Pancreas (tissue), 10 donors: ENCODE data around the gene HSPA1B. TPM values are rescaled to one million over a fixed set of nuclear protein-coding genes. Genes with fewer than 3 reads are reported as not detected.

Source experiments
- ATAC-seq, 4 donors: fragments of 200-7000 bp; cut with Tn5 transposase; one replicate each; pipeline versions ENCODE4 v1.8.0 to v1.9.1; 2020; ENCODE audit warnings: mild to moderate bottlenecking in 4 of 4, moderate library complexity in 4 of 4
- DNase-seq, 6 donors: peaks; one replicate each; pipeline ENCODE4 v3.0.0-alpha.2; 2020
- FAIRE-seq: peaks from 2 replicates; lab custom pipeline; 2012; peaks lifted over from hg19 to GRCh38; lab: Jason Lieb, UNC
- H3K27ac ChIP-seq, 4 donors: fragments of 200-600 bp; sonication (generic); 1 replicate in 3 of 4; 2 replicates in 1 of 4; pipeline versions ENCODE4 v1.5.0 to v1.8.0; 2020
- H3K27me3 ChIP-seq, 4 donors: fragments of 200-600 bp; one replicate each; pipeline ENCODE4 v1.8.0; 2021
- H3K36me3 ChIP-seq, 3 donors: fragments of 200-600 bp; sonication (generic) in 1 of 3; one replicate each; pipeline versions ENCODE4 v1.5.0 to v1.8.0; 2020 to 2021
- H3K4me1 ChIP-seq, 3 donors: fragments of 200-600 bp; one replicate each; pipeline ENCODE4 v1.8.0; 2021
- H3K4me3 ChIP-seq, 4 donors: fragments of 200-600 bp; sonication (generic) in 2 of 4; one replicate each; pipeline versions ENCODE4 v1.5.0 to v1.8.0; 2020 to 2021
- H3K9me3 ChIP-seq, 4 donors: fragments of 200-600 bp; one replicate each; pipeline ENCODE4 v1.8.0; 2021
- CTCF ChIP-seq, 4 donors: fragments of 200-600 bp; sonication (generic) in 3 of 4; IDR thresholded peaks; one replicate each; pipeline versions ENCODE4 v1.5.0 to v1.8.0; 2021; ENCODE audit warnings: antibody characterized with exemption in 4 of 4
- WGBS, 2 donors: extraction: QIAGEN DNeasy Blood & Tissue Kit; methylation state at CpG; one replicate each; pipeline ENCODE4 v1.1.7; 2013; 5-methylcytosine and 5-hydroxymethylcytosine counted together
- intact Hi-C, 3 donors: fragments of 100-400 bp; cut with DNase I; formaldehyde crosslinking; loops; one replicate each; pipeline versions ENCODE4 v1.11.1 to v1.14.2; 2022
- polyA plus RNA-seq, 2 donors: library from polyadenylated mRNA; stranded (reverse); fragments of 200-250 nt; gene quantifications; one replicate each; pipeline ENCODE4 v1.2.3, GENCODE V29; 2013
- total RNA-seq, 6 donors: library from RNA; stranded (reverse); fragmentation: NEBNext Ultra II Directional in 4 of 6; extraction: Animal tissue kit (Norgen Biotek cat#: 25700) in 4 of 6; gene quantifications; one replicate each; pipeline versions ENCODE4 v1.2.1 to v1.2.4, GENCODE V29; 2021 to 2023
- donor health status: healthy with polysubstance abuse.
- donor health status: DM: no; HTN: no; CAD: no; lungs with moderate emphysema.
- donor health status: DM: no; HTN: no; CAD: no.
- donor health status: control.
- donor health status: control.
- donor health status: Bipolar disorder and iron deficiency.
- donor health status: DM: yes; HTN: yes; CAD: no.
- donor health status: DM: no; HTN: no; CAD: no.
- donor health status: DM: no; HTN: no; CAD: no.
- donor health status: DM: yes; HTN: yes; CAD: no.

HSPA1B gene
- total and polyA plus RNA-seq, 8 donors = 18.4 to 248 (median 43.2) TPM

DNA sequence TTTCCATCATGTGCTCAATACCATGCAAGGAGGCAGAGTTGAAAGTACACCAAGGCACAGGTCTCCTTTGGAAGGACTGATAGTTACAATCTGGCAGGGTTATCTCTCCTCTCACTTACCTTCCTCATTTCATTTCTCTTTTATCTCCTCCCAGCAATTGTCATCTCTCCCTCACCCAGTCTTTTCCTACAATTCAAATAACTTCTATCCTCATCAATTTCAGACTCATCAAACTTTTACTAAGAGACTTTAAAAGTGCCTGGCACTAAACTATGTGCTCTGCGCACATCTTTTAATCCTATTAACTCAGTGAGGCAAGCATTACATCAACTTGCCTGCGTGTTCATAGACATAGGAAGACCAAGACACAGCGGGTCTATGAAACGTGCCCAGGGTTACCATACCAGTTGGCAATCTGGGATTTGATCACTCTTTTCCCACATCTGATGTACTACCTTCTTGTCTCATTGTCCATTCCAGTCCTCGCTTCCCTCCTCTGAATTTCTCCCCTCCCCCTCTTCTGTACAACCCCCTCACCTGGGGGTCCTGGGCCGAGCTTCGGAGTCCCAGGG is 33.2 kb upstream of the HSPA1B start:
- H3K9me3 ChIP-seq = no peaks in the 10 kb centered on the region
- FAIRE-seq (no peak), DNase-seq (no peak), ATAC-seq (peak in 1 of 4 donors; percentile 9)
- no peaks in the 10 kb centered on the region for H3K27me3 ChIP-seq
- H3K36me3 ChIP-seq = no peaks in the 10 kb centered on the region
- no peak for TF ChIP-seq CTCF (IDR thresholded peaks at IDR 0.05)
- WGBS, 2 donors = 9 to 13% methylated on average over 7 of the region's 7 CpGs
- H3K27ac ChIP-seq = peak overlapping the region in 3 of 4 donors; percentile 90 to 94 (median 94)
- intact Hi-C loops = no loop called here
- peak overlapping the region; percentile 60 to 96 (median 90) for H3K4me3 ChIP-seq
- H3K4me1 ChIP-seq = peaks cover 0 to 13% (median 5%) of the 10 kb centered on the region in 3 donors

DNA sequence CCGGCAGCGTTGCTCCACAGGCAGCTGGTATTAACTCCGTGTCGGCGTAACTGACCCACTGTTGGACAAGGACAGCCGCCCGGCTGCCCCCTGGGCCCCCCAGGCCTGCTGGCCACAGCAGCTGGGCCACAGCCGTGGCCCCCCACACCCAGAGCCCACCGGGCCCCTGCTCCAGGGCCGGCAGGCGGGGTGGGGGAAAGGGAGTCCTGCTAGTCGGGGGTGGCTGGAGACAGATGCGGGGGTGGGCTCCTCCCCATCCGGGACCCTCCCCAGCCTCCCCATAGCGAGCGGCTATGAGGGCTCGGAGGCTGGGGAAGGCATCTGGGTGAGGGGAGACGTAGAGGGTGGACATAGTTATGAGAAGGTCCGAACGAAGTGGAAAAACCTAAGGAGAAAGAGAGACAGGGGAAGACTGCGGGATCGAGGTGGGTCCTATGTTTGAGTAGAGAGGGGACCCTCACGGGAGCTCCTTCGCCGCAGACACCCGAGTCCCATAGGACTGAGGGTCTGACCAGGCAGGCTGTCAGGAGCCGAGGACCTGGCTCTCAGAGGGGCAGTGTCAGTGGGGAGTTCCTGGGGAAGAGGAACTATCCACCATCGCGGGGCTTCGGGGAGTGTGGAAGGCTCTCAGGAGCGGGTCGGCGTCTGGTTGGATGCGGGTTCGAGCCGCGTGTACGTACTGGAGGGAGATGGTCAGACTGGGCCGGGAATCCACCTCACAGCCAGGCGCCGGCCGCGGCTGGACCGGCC is 32.5 kb upstream of the HSPA1B start:
- DNase-seq (peak in 4 of 6 donors; percentile 50 to 89 (median 62)), ATAC-seq (peak; percentile 15 to 38 (median 24)), FAIRE-seq (no peak)
- Histone ChIP-seq H3K9me3 (no peaks in the 10 kb centered on the region), H3K36me3 (no peaks in the 10 kb centered on the region), H3K4me3 (peak overlapping the region; percentile 60 to 96 (median 90)), H3K27me3 (no peaks in the 10 kb centered on the region), H3K27ac (peak overlapping the region; percentile 83 to 94 (median 92)), H3K4me1 (peaks cover 0 to 13% (median 5%) of the 10 kb centered on the region in 3 donors)
- no peak for TF ChIP-seq CTCF (IDR thresholded peaks at IDR 0.05)
- intact Hi-C loops = no loop called here
- 0 to 1% methylated on average over 44 of the region's 44 CpGs for WGBS, 2 donors

DNA sequence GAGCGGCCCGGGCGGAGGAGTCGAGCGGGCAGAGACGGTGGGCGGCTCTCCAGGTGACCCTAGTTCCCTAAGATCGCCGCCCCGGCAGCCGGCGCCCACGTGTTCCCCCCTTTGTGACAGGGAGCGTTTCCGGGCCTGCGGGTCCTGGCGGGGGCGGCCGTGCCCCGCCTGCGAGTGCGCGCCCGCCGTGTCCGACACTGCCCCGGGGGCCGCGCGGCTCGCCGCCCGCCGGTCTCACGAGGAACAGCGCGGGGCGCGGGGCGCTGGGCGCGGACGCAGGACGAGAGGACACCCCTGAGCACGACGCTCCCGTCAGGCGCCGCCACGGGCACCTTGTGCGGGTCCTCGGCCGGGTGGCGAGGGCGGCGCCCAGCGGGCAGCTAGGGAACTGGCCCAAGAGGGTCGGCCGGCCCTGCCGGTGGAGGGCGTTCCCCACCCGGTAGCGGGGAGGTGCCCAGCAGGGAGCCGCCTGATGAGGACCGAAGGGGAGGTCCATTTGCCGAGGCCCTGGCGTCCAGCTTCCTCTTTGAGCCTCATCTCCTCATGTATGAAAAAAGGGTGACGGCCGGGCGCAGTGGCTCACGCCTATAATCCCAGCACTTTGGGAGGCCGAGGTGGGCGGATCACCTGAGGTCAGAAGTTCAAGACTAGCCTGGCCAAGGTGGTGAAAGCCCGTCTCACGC is 31.8 kb upstream of the HSPA1B start, which contains the start of gene VARS1:
VARS1 (minus strand) TSS at position 137 of the 683 bp plus-strand sequence. CDS start 535 bp downstream, outside the sequence.
- Histone ChIP-seq H3K4me1 (peaks cover 0 to 12% (median 5%) of the 10 kb centered on the region in 3 donors), H3K4me3 (peak within 1 kb of the TSS; percentile 60 to 96 (median 90)), H3K27me3 (no peaks in the 10 kb centered on the region), H3K9me3 (no peaks in the 10 kb centered on the region), H3K27ac (peak within 1 kb of the TSS; percentile 83 to 94 (median 92)), H3K36me3 (no peaks in the 10 kb centered on the region)
- ATAC-seq = peak; percentile 95 to 96 (median 96)
- FAIRE-seq = no peak
- peak; percentile 61 to 86 (median 78) for TF ChIP-seq CTCF (IDR thresholded peaks at IDR 0.05)
- intact Hi-C loops = no loop called here
- 0 to 1% methylated on average over 43 to 75 of the region's 75 CpGs for WGBS, 2 donors
- peak; percentile 90 to 97 (median 93) for DNase-seq

DNA sequence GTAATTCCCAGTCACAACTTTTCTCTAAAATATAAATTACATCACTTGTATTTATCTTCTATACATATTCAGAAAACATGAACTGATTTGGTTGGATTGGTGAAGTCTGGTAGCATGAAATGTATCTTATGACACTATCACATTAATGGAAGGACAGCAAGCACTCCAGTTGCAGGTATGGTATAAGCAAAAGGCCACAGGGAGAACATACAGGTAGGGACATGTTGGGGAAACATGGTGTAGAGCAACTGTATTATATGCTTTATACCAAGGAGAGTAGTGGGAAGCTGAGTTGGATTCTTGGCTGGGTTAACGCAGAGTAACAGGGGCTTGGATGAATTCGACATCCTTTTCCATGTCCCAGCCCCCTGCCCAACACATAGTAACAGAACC is 30.5 kb upstream of the HSPA1B start:
- 84 to 94% methylated on average over 2 of the region's 2 CpGs for WGBS, 2 donors
- no peaks in the 10 kb centered on the region for H3K9me3 ChIP-seq
- no peak for TF ChIP-seq CTCF (IDR thresholded peaks at IDR 0.05)
- intact Hi-C loops = no loop called here
- no peak for ATAC-seq
- H3K36me3 ChIP-seq = no peaks in the 10 kb centered on the region
- no peak for FAIRE-seq
- H3K27me3 ChIP-seq = no peaks in the 10 kb centered on the region
- H3K4me1 ChIP-seq = peaks cover 0 to 7% (median 5%) of the 10 kb centered on the region in 3 donors
- H3K4me3 ChIP-seq = no peak overlapping the region
- no peak overlapping the region for H3K27ac ChIP-seq
- no peak for DNase-seq
